K562 treated with DMSO at 1 percent for 48 hours (cell line): ENCODE results near the gene URGCP. TPM values are rescaled to one million over a fixed set of nuclear protein-coding genes. Genes with fewer than 3 reads are reported as not detected.

ENCODE experiments used
- total RNA-seq: library from RNA; unstranded; fragments of 300-600 nt; gene quantifications from 2 replicates; pipeline ENCODE4 v1.2.3, GENCODE V29; 2022; ENCODE audit warnings: low replicate concordance; ENCODE audit errors: extremely low read depth

Gene URGCP
- total RNA-seq: not detected in 2 replicates

GRCh38 chr7:43906331-43907010 is at the start of gene URGCP:
Gene URGCP (minus strand): TSS chr7:43906596. CDS start chr7:43906575, 21 bp downstream.

GRCh38 chr7:43925984-43926797 is 19.8 kb upstream of the URGCP start, which contains the start of gene UBE2D4:
Gene UBE2D4 (plus strand): TSS chr7:43926436. CDS start chr7:43926533, 97 bp downstream.

GRCh38 chr7:43869006-43869866 is 37.2 kb downstream of the URGCP start, which contains the start of gene MRPS24:
Gene MRPS24 (minus strand): TSS chr7:43869517. CDS start chr7:43869495, 22 bp downstream.

Other genes starting within 250 kb of the URGCP start
- not detected in 2 replicates for gene COA1, start 177.1 kb downstream of the URGCP start, total RNA-seq
- not detected in 2 replicates for gene BLVRA, start 147.9 kb downstream of the URGCP start, total RNA-seq
- gene MRPS24, start 37.1 kb downstream of the URGCP start, total RNA-seq: not detected in 2 replicates
- not detected in 2 replicates for gene UBE2D4, start 19.8 kb upstream of the URGCP start, total RNA-seq
- gene SPDYE1, start 91.3 kb upstream of the URGCP start, total RNA-seq: not detected in 2 replicates
- not detected in 2 replicates for gene DBNL, start 138.1 kb upstream of the URGCP start, total RNA-seq
- gene PGAM2, start 159.0 kb upstream of the URGCP start, total RNA-seq: not detected in 2 replicates
- gene POLM, start 175.9 kb upstream of the URGCP start, total RNA-seq: not detected in 2 replicates
- gene AEBP1, start 197.7 kb upstream of the URGCP start, total RNA-seq: not detected in 2 replicates
- not detected in 2 replicates for gene POLD2, start 217.0 kb upstream of the URGCP start, total RNA-seq
- gene MYL7, start 234.7 kb upstream of the URGCP start, total RNA-seq: not detected in 2 replicates